HCT116 (cell line): ENCODE results near the gene CAMK2A. TPM values are rescaled to one million over a fixed set of nuclear protein-coding genes. Genes with fewer than 3 reads are reported as not detected.

ENCODE experiments used
- ATAC-seq: fragments of 200-7000 bp; cut with Tn5 transposase; 2 replicates; pipeline ENCODE4 v1.9.1; 2020; ENCODE audit warnings: mild to moderate bottlenecking, moderate library complexity
- BruUV-seq: library from RNA; stranded (reverse); fragments of 400-500 nt; replicated peaks from 2 replicates; lab custom pipeline; 2021; lab: Mats Ljungman, UMichigan
- CTCF ChIA-PET: fragments of 300-600 bp; sonication (Branson Sonifier 250); formaldehyde crosslinking; loops from one replicate; lab custom pipeline; 2021; ENCODE audit warnings: antibody characterized with exemption; lab: Charles Lee
- POLR2A ChIA-PET: fragments of 300-600, 350-600 bp; sonication (Branson Sonifier 250); formaldehyde crosslinking; loops from one replicate; lab custom pipeline; 2021; ENCODE audit warnings: antibody characterized with exemption; lab: Charles Lee
- RAD21 ChIA-PET, 2 experiments: fragments of 300-600 bp; sonication (Branson Sonifier 250); formaldehyde crosslinking; loops; one replicate each; lab custom pipeline; 2023; ENCODE audit warnings: low total read pairs in 2 of 2; ENCODE audit not compliant: uncharacterized antibody in 2 of 2, unreplicated experiment in 2 of 2, low non-redundant PET in 1 of 2; lab: Charles Lee
- DNase-seq: peaks from one replicate; pipeline ENCODE4 v3.0.0-alpha.2; 2010; ENCODE audit warnings: low read depth, low spot score
- H2AFZ ChIP-seq: fragments of 200-600 bp; shearing (Covaris generic), sonication (generic); 2 replicates; pipeline ENCODE4 v1.6.1; 2017; ENCODE audit warnings: low read depth, mixed run types, mixed read lengths, antibody characterized with exemption, low read length; ENCODE audit not compliant: poor library complexity, severe bottlenecking
- H3K27ac ChIP-seq: 2 replicates; pipeline ENCODE4 v1.5.1; 2012; ENCODE audit warnings: low read depth, low read length
- H3K27me3 ChIP-seq: fragments of 200-600 bp; sonication (generic); 2 replicates; pipeline ENCODE4 v1.6.1; 2016; ENCODE audit warnings: mixed run types, low read length, mixed read lengths; ENCODE audit not compliant: insufficient read depth
- H3K36me3 ChIP-seq, 2 experiments: fragments of 200-500 bp in 1 of 2; fragments of 200-600 bp in 1 of 2; sonication (Bioruptor generic) in 1 of 2; sonication (generic) in 1 of 2; 2 replicates each; pipeline versions ENCODE4 v1.5.1 to v1.6.1; 2014 to 2016; ENCODE audit warnings: low read length in 2 of 2, inconsistent platforms in 1 of 2, mixed read lengths in 1 of 2, mixed run types in 1 of 2; ENCODE audit not compliant: insufficient read depth in 2 of 2, control insufficient read depth in 1 of 2
- H3K4me1 ChIP-seq, 2 experiments: fragments of 200-600 bp in 1 of 2; sonication (generic) in 1 of 2; 2 replicates each; pipeline versions ENCODE4 v1.5.1 to v1.6.1; 2012 to 2017; ENCODE audit warnings: low read length in 2 of 2, inconsistent platforms in 1 of 2, mild to moderate bottlenecking in 1 of 2, mixed read lengths in 1 of 2, mixed run types in 1 of 2, moderate library complexity in 1 of 2; ENCODE audit not compliant: insufficient read depth in 2 of 2, control insufficient read depth in 1 of 2
- H3K4me2 ChIP-seq: fragments of 200-600 bp; sonication (generic); 2 replicates; pipeline ENCODE4 v1.6.1; 2017; ENCODE audit warnings: mixed run types, low read length, mixed read lengths
- H3K4me3 ChIP-seq, 2 experiments: fragments of 200-600 bp in 1 of 2; sonication (generic) in 1 of 2; replicated peaks in 1 of 2; 2 replicates each; pipeline ENCODE4 v1.5.1; 2011 to 2016; ENCODE audit warnings: low read length in 2 of 2, control low read depth in 1 of 2, low read depth in 1 of 2, mild to moderate bottlenecking in 1 of 2, mixed read lengths in 1 of 2, mixed run types in 1 of 2
- H3K79me2 ChIP-seq: fragments of 200-600 bp; sonication (generic); 2 replicates; pipeline ENCODE4 v1.6.1; 2017; ENCODE audit warnings: mild to moderate bottlenecking, mixed run types, low read length, moderate library complexity, mixed read lengths; ENCODE audit not compliant: insufficient read depth
- H3K9ac ChIP-seq: fragments of 200-600 bp; sonication (generic); 2 replicates; pipeline ENCODE4 v1.6.1; 2016; ENCODE audit warnings: low read length, mixed read lengths
- H3K9me2 ChIP-seq: fragments of 200-600 bp; sonication (generic), shearing (Covaris generic); 2 replicates; pipeline ENCODE4 v1.6.1; 2017; ENCODE audit warnings: mixed run types, mild to moderate bottlenecking, moderate library complexity; ENCODE audit not compliant: insufficient read depth
- H3K9me3 ChIP-seq, 2 experiments: fragments of 200-500 bp in 1 of 2; fragments of 200-600 bp in 1 of 2; sonication (Bioruptor generic) in 1 of 2; sonication (generic) in 1 of 2; 2 replicates each; pipeline ENCODE4 v1.6.1; 2014 to 2017; ENCODE audit warnings: low read length in 2 of 2, mixed read lengths in 2 of 2, inconsistent platforms in 1 of 2, low read depth in 1 of 2, mild to moderate bottlenecking in 1 of 2, mixed run types in 1 of 2, moderate library complexity in 1 of 2; ENCODE audit not compliant: control insufficient read depth in 1 of 2, insufficient read depth in 1 of 2
- H4K20me1 ChIP-seq: fragments of 200-600 bp; sonication (generic), shearing (Covaris generic); 2 replicates; pipeline ENCODE4 v1.6.1; 2017; ENCODE audit warnings: mixed run types, mild to moderate bottlenecking, moderate library complexity; ENCODE audit not compliant: insufficient read depth
- CBX3 ChIP-seq: IDR thresholded peaks from 2 replicates; pipeline ENCODE4 v1.6.1; 2012; ENCODE audit warnings: low read depth
- CEBPB ChIP-seq: IDR thresholded peaks from 2 replicates; pipeline ENCODE4 v1.6.1; 2012; ENCODE audit warnings: low read depth
- EGR1 ChIP-seq: IDR thresholded peaks from 2 replicates; pipeline ENCODE4 v1.6.1; 2012; ENCODE audit warnings: low read depth
- ELF1 ChIP-seq: IDR thresholded peaks from 2 replicates; pipeline ENCODE4 v1.6.1; 2012; ENCODE audit warnings: low read depth, borderline replicate concordance
- EZH2 ChIP-seq: fragments of 200-600 bp; sonication (generic); IDR thresholded peaks from 2 replicates; pipeline ENCODE4 v1.6.1; 2017; ENCODE audit warnings: antibody characterized with exemption, mixed run types
- EZH2phosphoT487 ChIP-seq: fragments of 200-600 bp; IDR thresholded peaks from 2 replicates; pipeline ENCODE4 v1.6.1; 2018; ENCODE audit warnings: antibody characterized with exemption, borderline replicate concordance
- JUND ChIP-seq: IDR thresholded peaks from 2 replicates; pipeline ENCODE4 v1.6.1; 2012
- MAX ChIP-seq: IDR thresholded peaks from 2 replicates; pipeline ENCODE4 v1.6.1; 2012
- POLR2A ChIP-seq: IDR thresholded peaks from 2 replicates; pipeline ENCODE4 v1.7.0; 2011; ENCODE audit warnings: borderline replicate concordance; ENCODE audit not compliant: insufficient read depth, insufficient read length; ENCODE audit errors: extremely low read depth
- POLR2AphosphoS5 ChIP-seq: IDR thresholded peaks from 2 replicates; pipeline ENCODE4 v1.6.1; 2011; ENCODE audit warnings: mild to moderate bottlenecking, low read depth, low read length, moderate library complexity
- REST ChIP-seq: IDR thresholded peaks from 2 replicates; pipeline ENCODE4 v1.6.1; 2012; ENCODE audit warnings: low read depth
- SIN3A ChIP-seq: IDR thresholded peaks from 2 replicates; pipeline ENCODE4 v1.6.1; 2012; ENCODE audit warnings: low read depth
- SP1 ChIP-seq: IDR thresholded peaks from 2 replicates; pipeline ENCODE4 v1.6.1; 2012; ENCODE audit warnings: low read depth
- TCF7L2 ChIP-seq: IDR thresholded peaks from 2 replicates; pipeline ENCODE4 v1.7.0; 2011; ENCODE audit warnings: borderline replicate concordance, inconsistent platforms; ENCODE audit not compliant: insufficient read depth, insufficient read length; ENCODE audit errors: extremely low read depth
- YY1 ChIP-seq: IDR thresholded peaks from 2 replicates; pipeline ENCODE4 v1.6.1; 2011; ENCODE audit warnings: low read length, low read depth, moderate library complexity, mild to moderate bottlenecking; ENCODE audit not compliant: insufficient replicate concordance; ENCODE audit errors: extremely low read depth
- ZBTB33 ChIP-seq: IDR thresholded peaks from 2 replicates; pipeline ENCODE4 v1.6.1; 2011; ENCODE audit warnings: mild to moderate bottlenecking, low read length, moderate library complexity; ENCODE audit not compliant: insufficient replicate concordance; ENCODE audit errors: extremely low read depth
- ZFX ChIP-seq: fragments of 450-650 bp; IDR thresholded peaks from 2 replicates; pipeline ENCODE4 v1.6.1; 2017
- ZNF274 ChIP-seq: fragments of 200-500 bp; sonication (Bioruptor generic); IDR thresholded peaks from 2 replicates; pipeline ENCODE4 v1.6.1; 2014; ENCODE audit warnings: mild to moderate bottlenecking, low read depth, low read length, inconsistent platforms
- intact Hi-C: fragments of 100-400 bp; cut with micrococcal nuclease; formaldehyde crosslinking; loops from 2 replicates; pipeline ENCODE4 v1.10.0; 2022
- total RNA-seq: library from RNA; stranded (reverse); gene quantifications from one replicate; pipeline ENCODE4 v1.2.1, GENCODE V29; 2021; ENCODE audit not compliant: unreplicated experiment

The CAMK2A gene
- total RNA-seq, 1 experiment from 2014 or later = not detected

- TF ChIP-seq ZNF274 (no peak), SP1 (no peak), SIN3A (no peak), TCF7L2 (no peak), EZH2 (no peak), EZH2phosphoT487 (no peak), CEBPB (no peak), REST (no peak)
Measured at GRCh38 chr5:150236981-150237754, 52.4 kb downstream of the CAMK2A start (continued).

GRCh38 chr5:150236313-150236712, 53.3 kb downstream of the CAMK2A start:
- DNase-seq (no peak), ATAC-seq (no peak)
- Histone ChIP-seq H3K79me2 (no peaks in the 10 kb centered on the region), H3K4me1 (no peaks in the 10 kb centered on the region), H3K9ac (no peak overlapping the region), H2AFZ (no peak overlapping the region), H4K20me1 (no peaks in the 10 kb centered on the region), H3K9me3 (no peaks in the 10 kb centered on the region), H3K36me3 (no peaks in the 10 kb centered on the region), H3K9me2 (no peaks in the 10 kb centered on the region), H3K27me3 (no peaks in the 10 kb centered on the region), H3K4me3 (no peak overlapping the region), H3K27ac (no peak overlapping the region), H3K4me2 (no peak overlapping the region)
- ChIA-PET CTCF (no interaction called here), RAD21 (no interaction called here), POLR2A (no interaction called here)
- intact Hi-C loops = no loop called here
- TF ChIP-seq TCF7L2 (no peak), ELF1 (no peak), ZFX (no peak), POLR2AphosphoS5 (no peak), JUND (no peak), YY1 (no peak), SIN3A (no peak), SP1 (no peak), POLR2A (no peak), MAX (no peak), CEBPB (no peak), ZNF274 (no peak), ZBTB33 (no peak), CBX3 (no peak), EGR1 (no peak), EZH2 (no peak)
- BruUV-seq = no TSS peak
